HG02981 (cell line): ENCODE results near the gene AMBRA1.

Experiments used
- ATAC-seq: cut with Tn5 transposase; IDR thresholded peaks from one replicate; pipeline ENCODE4 v1.9.1; 2021; ENCODE audit warnings: mild to moderate bottlenecking, moderate library complexity; ENCODE audit not compliant: unreplicated experiment

AMBRA1 gene

GRCh38 chr11:46359953-46360352, 233.9 kb downstream of the AMBRA1 start:
- ATAC-seq, result no peak

- no peak for ATAC-seq
Measured at GRCh38 chr11:46357483-46357936, 236.3 kb downstream of the AMBRA1 start.

DNA sequence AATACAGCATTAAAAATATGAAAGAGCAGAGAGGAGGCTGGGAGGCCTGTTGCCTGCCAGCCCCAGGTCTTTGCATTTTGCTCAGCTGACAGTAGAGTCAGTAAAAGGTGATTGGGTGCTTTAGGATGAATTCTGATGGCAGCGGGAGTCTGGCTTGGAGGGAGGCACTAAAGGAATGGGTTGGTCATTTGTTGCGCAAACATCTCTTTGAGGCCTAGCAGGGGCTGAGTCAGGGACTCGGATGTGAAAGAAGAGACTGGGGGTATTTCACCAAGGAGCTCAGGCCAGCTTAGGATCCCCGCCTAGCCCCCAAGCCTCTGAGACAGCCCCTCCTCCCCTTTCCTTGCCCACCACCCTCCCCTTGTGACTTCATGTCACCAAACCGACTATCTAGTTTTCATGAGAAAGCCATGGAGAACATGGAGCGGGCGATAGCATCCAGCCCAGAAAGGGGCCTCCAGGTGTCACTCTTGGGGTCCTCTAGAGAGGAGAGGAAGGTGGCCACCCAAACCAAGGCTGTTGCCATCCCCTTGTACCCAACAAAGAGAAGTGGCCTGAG, 236.8 kb downstream of the AMBRA1 start:
- no peak for ATAC-seq

- no peak for ATAC-seq
Measured at GRCh38 chr11:46353698-46354097, 240.1 kb downstream of the AMBRA1 start.

DNA sequence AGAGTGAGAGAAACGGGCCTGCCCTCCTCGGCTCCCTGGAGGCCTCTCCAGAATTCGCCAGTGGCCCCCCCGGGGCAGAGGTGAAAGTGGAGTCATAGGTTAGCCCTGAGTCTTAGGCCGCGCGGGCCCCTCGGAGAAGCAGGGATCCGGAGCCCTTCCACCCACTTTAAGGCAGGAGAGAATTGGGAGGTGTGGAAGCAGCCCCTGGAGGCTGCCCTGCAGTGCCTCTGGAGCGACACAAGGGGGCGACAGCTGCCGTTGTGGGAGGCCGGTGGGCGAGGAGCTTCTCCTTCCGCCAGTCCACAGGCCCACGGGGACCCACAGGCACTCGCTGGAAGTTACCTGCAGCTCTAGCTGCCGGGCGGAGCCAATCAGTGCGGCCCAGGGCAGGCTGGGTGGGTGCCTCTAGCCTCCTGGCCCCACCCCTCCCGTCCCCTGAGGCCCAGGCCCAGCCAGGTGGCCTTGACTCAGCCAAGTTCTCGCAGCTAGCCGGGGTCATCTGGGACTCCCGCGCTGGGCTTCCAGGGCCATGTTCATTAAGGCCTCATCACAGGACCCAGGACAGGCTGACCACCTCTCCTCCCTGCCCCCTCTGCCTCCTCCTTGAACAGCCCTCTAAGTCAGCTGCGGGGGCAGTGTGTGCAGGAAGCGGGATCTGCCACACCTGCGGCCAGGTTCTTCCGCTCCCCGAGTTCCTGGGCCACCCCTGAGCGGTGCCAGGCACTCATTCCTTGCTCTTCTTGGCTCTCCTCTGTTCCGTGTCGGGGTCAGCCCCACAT, 241.6 kb downstream of the AMBRA1 start:
- no peak for ATAC-seq

- ATAC-seq, result no peak
Measured at GRCh38 chr11:46351606-46352005, 242.2 kb downstream of the AMBRA1 start.

DNA sequence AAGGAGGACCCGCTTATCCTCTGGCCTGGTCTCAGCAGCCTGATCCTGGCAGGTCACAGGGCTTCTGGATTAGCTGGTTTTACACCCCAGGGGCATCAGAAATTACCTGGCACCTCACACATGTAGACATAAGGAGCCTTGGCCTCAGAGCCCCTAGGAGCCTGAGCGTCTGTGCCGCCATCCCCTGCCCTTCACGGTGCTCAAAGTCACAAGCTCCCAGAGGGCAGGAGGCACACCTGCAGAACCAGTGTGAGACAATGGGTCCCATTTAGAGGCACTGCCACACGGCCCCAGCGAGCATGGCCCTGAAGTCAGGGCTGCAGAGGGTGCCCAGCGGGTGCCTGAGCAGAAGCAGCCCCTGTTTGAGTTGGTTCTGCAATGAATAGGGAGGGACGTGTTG, 242.7 kb downstream of the AMBRA1 start:
- ATAC-seq, result no peak

- no peak for ATAC-seq
Measured at GRCh38 chr11:46350695-46351094, 243.1 kb downstream of the AMBRA1 start.

GRCh38 chr11:46348566-46349401, 245.0 kb downstream of the AMBRA1 start:
- no peak for ATAC-seq

GRCh38 chr11:46347637-46348311, 246.0 kb downstream of the AMBRA1 start:
- ATAC-seq, result no peak

GRCh38 chr11:46346886-46347636, 246.8 kb downstream of the AMBRA1 start, which contains the start of gene DGKZ:
Gene DGKZ (plus strand): TSS chr11:46347463. CDS start chr11:46347660, 197 bp downstream.
- ATAC-seq, result peak; percentile 57
